Spinal cord (tissue), 10 donors: ENCODE data around the gene PPFIBP2. TPM values are rescaled to one million over a fixed set of nuclear protein-coding genes. Genes with fewer than 3 reads are reported as not detected.

Experiments
- DNase-seq, 6 donors: peaks; one replicate each; pipeline versions ENCODE4 v3.0.0 to v3.0.0-alpha.2; 2013 to 2015; ENCODE audit warnings: low spot score in 6 of 6, low read depth in 4 of 6
- H3K27ac ChIP-seq: one replicate; pipeline ENCODE4 v1.5.1; 2013; ENCODE audit warnings: low read depth, low read length, control low read depth
- H3K27me3 ChIP-seq: one replicate; pipeline ENCODE4 v1.6.1; 2013; ENCODE audit warnings: low read length; ENCODE audit not compliant: control insufficient read depth, insufficient read depth
- H3K36me3 ChIP-seq: one replicate; pipeline ENCODE4 v1.6.1; 2013; ENCODE audit warnings: low read length; ENCODE audit not compliant: control insufficient read depth, insufficient read depth
- H3K4me1 ChIP-seq: one replicate; pipeline ENCODE4 v1.6.1; 2013; ENCODE audit warnings: low read length; ENCODE audit not compliant: control insufficient read depth, insufficient read depth
- H3K4me3 ChIP-seq: one replicate; pipeline ENCODE4 v1.5.1; 2013; ENCODE audit warnings: low read depth, low read length, control low read depth
- H3K9me3 ChIP-seq: one replicate; pipeline ENCODE4 v1.6.1; 2013; ENCODE audit warnings: low read length; ENCODE audit not compliant: control insufficient read depth, insufficient read depth
- WGBS: methylation state at CpG from one replicate; pipeline ENCODE4 v1.1.5; 2013; ENCODE audit warnings: missing lambda C conversion rate; ENCODE audit not compliant: insufficient coverage; 5-methylcytosine and 5-hydroxymethylcytosine counted together
- polyA plus RNA-seq, 2 donors: library from polyadenylated mRNA; unstranded; fragments of 120-200 nt; gene quantifications; one replicate each; pipeline ENCODE4 v1.2.1, GENCODE V29; 2013; ENCODE audit not compliant: insufficient read length in 2 of 2
- total RNA-seq, 2 donors: library from RNA; depleted of rRNA in 1 of 2; stranded (reverse); fragments of 120-200 nt in 1 of 2; fragments of >200 nt in 1 of 2; gene quantifications; one replicate each; pipeline versions ENCODE4 v1.2.3 to v1.2.4, GENCODE V29; 2013 to 2014
- donor health status: healthy.

Gene PPFIBP2
- total and polyA plus RNA-seq, 4 donors = 14.3 to 23.8 (median 19.1) TPM

GRCh38 chr11:7572001-7572712 lies 58.4 kb downstream of the PPFIBP2 start:
- 91% methylated on average over 4 of the region's 4 CpGs for WGBS
- peaks cover 25% of the 10 kb centered on the region for H3K4me1 ChIP-seq
- H3K9me3 ChIP-seq = no peaks in the 10 kb centered on the region
- no peak for DNase-seq
- H3K4me3 ChIP-seq = no peak overlapping the region
- H3K36me3 ChIP-seq = no peaks in the 10 kb centered on the region
- no peaks in the 10 kb centered on the region for H3K27me3 ChIP-seq
- peak overlapping the region; percentile 5 for H3K27ac ChIP-seq

- Histone ChIP-seq H3K27ac (no peak overlapping the region), H3K36me3 (no peaks in the 10 kb centered on the region), H3K4me3 (no peak overlapping the region), H3K9me3 (no peaks in the 10 kb centered on the region), H3K27me3 (no peaks in the 10 kb centered on the region), H3K4me1 (peaks cover 34% of the 10 kb centered on the region)
- no peak for DNase-seq
These were observed 59.4 kb downstream of the PPFIBP2 start for GRCh38 chr11:7573193-7573557.

- Histone ChIP-seq H3K27ac (no peak overlapping the region), H3K27me3 (no peaks in the 10 kb centered on the region), H3K4me1 (peaks cover 39% of the 10 kb centered on the region), H3K4me3 (no peak overlapping the region), H3K9me3 (no peaks in the 10 kb centered on the region), H3K36me3 (no peaks in the 10 kb centered on the region)
- DNase-seq = no peak
- 74% methylated on average over 5 of the region's 9 CpGs for WGBS
These were observed 59.9 kb downstream of the PPFIBP2 start for GRCh38 chr11:7573558-7574296.

DNA sequence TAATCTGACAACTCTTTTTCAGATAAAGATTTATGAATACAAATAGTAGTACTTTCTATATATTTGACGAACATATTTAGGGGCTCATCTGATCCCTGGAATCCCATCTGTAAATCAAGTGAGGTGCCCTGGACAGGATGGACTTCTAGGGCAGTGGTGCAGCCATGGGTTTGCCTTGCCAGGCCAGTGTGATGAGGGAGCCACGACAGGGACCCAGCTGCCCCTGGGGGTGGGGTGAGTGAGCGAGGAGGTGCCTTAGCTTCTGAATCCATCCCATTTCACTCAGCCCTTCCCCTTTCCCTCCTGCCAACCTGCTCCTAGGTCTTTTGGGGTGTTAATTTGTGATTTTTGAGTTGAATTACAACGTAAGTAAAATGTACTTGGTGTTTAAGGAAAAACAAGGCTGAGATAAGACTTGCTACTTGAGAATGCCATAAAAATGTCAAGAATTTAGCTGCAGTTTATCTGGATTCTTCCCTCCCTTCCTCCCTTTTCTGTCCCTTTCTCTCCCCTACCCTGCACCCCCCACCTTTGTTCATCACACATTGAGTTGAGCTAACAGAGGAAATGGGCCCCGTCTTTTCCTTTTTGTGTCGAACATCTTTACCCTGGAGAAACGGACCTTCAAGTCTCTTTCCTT lies 60.8 kb downstream of the PPFIBP2 start:
- Histone ChIP-seq H3K9me3 (no peaks in the 10 kb centered on the region), H3K27me3 (no peaks in the 10 kb centered on the region), H3K36me3 (no peaks in the 10 kb centered on the region), H3K4me1 (peaks cover 41% of the 10 kb centered on the region), H3K4me3 (no peak overlapping the region), H3K27ac (no peak overlapping the region)
- DNase-seq = no peak
- WGBS = 100% methylated on average over 1 of the region's 7 CpGs

DNA sequence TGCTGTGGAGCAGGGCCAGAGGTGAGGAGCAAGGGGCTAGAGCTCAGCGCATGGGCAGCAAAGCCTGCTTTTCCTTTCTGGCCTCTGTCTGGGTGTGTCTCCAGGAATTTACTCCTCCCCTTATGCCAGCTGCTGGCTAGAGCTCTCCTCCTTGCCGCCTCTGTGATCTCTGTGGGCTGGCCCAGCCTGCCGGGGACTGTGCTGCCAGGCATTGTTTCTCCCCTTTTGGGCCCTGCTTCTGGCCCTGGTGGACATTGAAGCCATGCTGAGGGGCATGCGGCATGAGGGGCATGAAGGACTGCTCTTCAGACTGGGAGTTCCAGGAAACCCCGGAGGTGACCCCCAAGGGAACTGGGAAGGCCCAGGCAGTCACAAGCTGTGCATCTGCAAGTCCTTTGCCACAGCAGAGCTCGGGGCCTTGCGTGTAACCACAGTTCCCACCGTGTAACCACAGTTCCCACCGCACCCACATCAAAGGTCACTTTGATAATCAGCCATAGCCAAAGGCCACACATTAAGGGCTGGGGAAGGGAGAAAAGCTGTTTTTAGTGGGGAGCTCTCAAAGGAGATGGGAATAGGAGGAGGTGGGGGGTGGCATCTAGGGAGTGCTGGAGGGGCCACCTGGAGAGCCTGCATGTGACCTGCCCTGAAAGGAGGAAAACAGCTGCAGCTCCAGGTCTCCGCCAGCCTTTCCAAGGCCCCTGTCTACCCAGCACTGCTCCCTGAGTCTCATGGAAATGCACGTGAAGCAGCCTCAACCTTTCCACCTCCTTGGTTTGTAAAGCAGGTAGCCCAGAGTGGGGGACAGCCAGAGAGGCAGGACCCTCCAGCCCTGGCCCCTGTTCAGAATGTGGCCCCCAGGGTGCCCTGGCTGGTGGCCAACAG lies 62.3 kb downstream of the PPFIBP2 start:
- Histone ChIP-seq H3K4me3 (no peak overlapping the region), H3K4me1 (peaks cover 41% of the 10 kb centered on the region)
- no peak for DNase-seq

GRCh38 chr11:7576726-7577290 lies 63.0 kb downstream of the PPFIBP2 start:
- H3K27ac ChIP-seq = peak overlapping the region; percentile 68
- H3K27me3 ChIP-seq = no peaks in the 10 kb centered on the region
- 27% methylated on average over 6 of the region's 13 CpGs for WGBS
- no peaks in the 10 kb centered on the region for H3K36me3 ChIP-seq
- H3K4me1 ChIP-seq = peaks cover 37% of the 10 kb centered on the region
- DNase-seq = peak in 2 of 6 donors; percentile 33 to 73
- no peaks in the 10 kb centered on the region for H3K9me3 ChIP-seq
- peak overlapping the region; percentile 17 for H3K4me3 ChIP-seq

More for the DNA sequence above, 62.3 kb downstream of the PPFIBP2 start:
- Histone ChIP-seq H3K36me3 (no peaks in the 10 kb centered on the region), H3K27ac (peak overlapping the region; percentile 68), H3K27me3 (no peaks in the 10 kb centered on the region), H3K9me3 (no peaks in the 10 kb centered on the region)
- 72% methylated on average over 7 of the region's 11 CpGs for WGBS

- no peaks in the 10 kb centered on the region for H3K27me3 ChIP-seq
- H3K4me1 ChIP-seq = peaks cover 33% of the 10 kb centered on the region
- peak overlapping the region; percentile 68 for H3K27ac ChIP-seq
- H3K4me3 ChIP-seq = peak overlapping the region; percentile 17
- no peaks in the 10 kb centered on the region for H3K36me3 ChIP-seq
- peak; percentile 26 to 81 (median 46) for DNase-seq
- 12% methylated on average over 16 of the region's 16 CpGs for WGBS
- no peaks in the 10 kb centered on the region for H3K9me3 ChIP-seq
These were observed 63.7 kb downstream of the PPFIBP2 start for GRCh38 chr11:7577291-7578190.

- Histone ChIP-seq H3K36me3 (no peaks in the 10 kb centered on the region), H3K27ac (peak overlapping the region; percentile 68), H3K9me3 (no peaks in the 10 kb centered on the region), H3K27me3 (no peaks in the 10 kb centered on the region), H3K4me3 (peak overlapping the region; percentile 17), H3K4me1 (peaks cover 33% of the 10 kb centered on the region)
- 49% methylated on average over 8 of the region's 9 CpGs for WGBS
- DNase-seq = no peak
These were observed 64.6 kb downstream of the PPFIBP2 start for GRCh38 chr11:7578276-7578955.
